Prostate gland (tissue), 2 donors: Measurements from ENCODE around the gene HIGD1B.

ENCODE experiments used
- POLR2A ChIP-seq: fragments of 450-650 bp; IDR thresholded peaks from one replicate; pipeline ENCODE4 v1.6.1; 2016; ENCODE audit warnings: antibody characterized with exemption, mild to moderate bottlenecking
- TF ChIP-seq, protein P1 (sequence below), 4 experiments: fragments of 200-600 bp in 2 of 4; fragments of 450-650 bp in 2 of 4; sonication (generic) in 2 of 4; IDR thresholded peaks; 1 replicate in 3 of 4; 2 replicates in 1 of 4; pipeline ENCODE4 v1.5.1; 2016 to 2019; ENCODE audit warnings: antibody characterized with exemption in 4 of 4, mild to moderate bottlenecking in 2 of 4, moderate library complexity in 2 of 4

DNA sequence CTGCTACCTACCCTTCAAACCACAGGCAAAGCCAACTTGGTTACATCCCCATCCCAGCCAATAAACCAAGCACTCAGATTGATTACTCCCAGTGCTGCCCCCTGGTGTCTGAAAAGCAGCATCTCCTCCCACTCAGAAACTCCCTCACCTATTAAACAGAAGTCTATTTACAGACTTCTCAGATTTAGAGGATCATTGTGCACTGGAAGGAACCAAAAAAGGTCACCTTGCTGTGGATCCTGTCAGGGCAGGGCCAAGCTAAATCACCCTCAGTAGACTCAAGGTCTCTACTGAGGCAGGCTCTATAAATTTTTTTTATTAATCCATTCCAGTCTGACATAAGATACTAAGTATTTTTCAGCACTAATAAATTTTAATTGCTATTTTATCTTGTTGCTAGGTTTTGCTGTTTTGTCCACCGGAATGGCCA, 17.6 kb downstream of the HIGD1B start:
- TF ChIP-seq POLR2A, result no peak
- TF ChIP-seq, protein P1, sequence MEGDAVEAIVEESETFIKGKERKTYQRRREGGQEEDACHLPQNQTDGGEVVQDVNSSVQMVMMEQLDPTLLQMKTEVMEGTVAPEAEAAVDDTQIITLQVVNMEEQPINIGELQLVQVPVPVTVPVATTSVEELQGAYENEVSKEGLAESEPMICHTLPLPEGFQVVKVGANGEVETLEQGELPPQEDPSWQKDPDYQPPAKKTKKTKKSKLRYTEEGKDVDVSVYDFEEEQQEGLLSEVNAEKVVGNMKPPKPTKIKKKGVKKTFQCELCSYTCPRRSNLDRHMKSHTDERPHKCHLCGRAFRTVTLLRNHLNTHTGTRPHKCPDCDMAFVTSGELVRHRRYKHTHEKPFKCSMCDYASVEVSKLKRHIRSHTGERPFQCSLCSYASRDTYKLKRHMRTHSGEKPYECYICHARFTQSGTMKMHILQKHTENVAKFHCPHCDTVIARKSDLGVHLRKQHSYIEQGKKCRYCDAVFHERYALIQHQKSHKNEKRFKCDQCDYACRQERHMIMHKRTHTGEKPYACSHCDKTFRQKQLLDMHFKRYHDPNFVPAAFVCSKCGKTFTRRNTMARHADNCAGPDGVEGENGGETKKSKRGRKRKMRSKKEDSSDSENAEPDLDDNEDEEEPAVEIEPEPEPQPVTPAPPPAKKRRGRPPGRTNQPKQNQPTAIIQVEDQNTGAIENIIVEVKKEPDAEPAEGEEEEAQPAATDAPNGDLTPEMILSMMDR (IDR thresholded peaks at IDR 0.05), result peak; percentile 74 to 87 (median 81)
